T-helper 17 cell (primary cell): ENCODE data around the gene NPTN. TPM values are rescaled to one million over a fixed set of nuclear protein-coding genes. Genes with fewer than 3 reads are reported as not detected.

ENCODE experiments used
- ATAC-seq: fragments of 150-1000 bp; cut with Tn5 transposase; 2 replicates; pipeline ENCODE4 v1.10.0; 2021; ENCODE audit warnings: mild to moderate bottlenecking, moderate library complexity
- DNase-seq, 3 donors: peaks; one replicate each; pipeline versions ENCODE4 v3.0.0 to v3.0.0-alpha.2; 2020 to 2021
- H3K9me3 ChIP-seq: one replicate; pipeline ENCODE4 v1.7.0; 2013; ENCODE audit warnings: low read length, mild to moderate bottlenecking; ENCODE audit not compliant: control insufficient read depth, poor library complexity, severe bottlenecking
- H3K27ac Mint-ChIP-seq: one replicate; pipeline ENCODE4 v1.8.0; 2022; ENCODE audit warnings: mild to moderate bottlenecking, moderate library complexity, mixed read lengths
- H3K27me3 Mint-ChIP-seq: one replicate; pipeline ENCODE4 v1.8.0; 2022; ENCODE audit warnings: mixed read lengths
- H3K36me3 Mint-ChIP-seq: one replicate; pipeline ENCODE4 v1.8.0; 2022; ENCODE audit warnings: low read depth, mixed read lengths
- H3K4me1 Mint-ChIP-seq: one replicate; pipeline ENCODE4 v1.8.0; 2022; ENCODE audit warnings: mild to moderate bottlenecking, mixed read lengths
- H3K4me3 Mint-ChIP-seq: one replicate; pipeline ENCODE4 v1.8.0; 2022; ENCODE audit warnings: mild to moderate bottlenecking, moderate library complexity, mixed read lengths
- total RNA-seq, 4 donors: library from RNA in 2 of 4; stranded (reverse) in 2 of 4; gene quantifications; one replicate each; pipeline ENCODE4 v1.2.3 and lab custom pipeline; 2022 to 2026

The NPTN gene
- total RNA-seq (10 to 100 TPM; 25.0 to 48.5 TPM), total RNA-seq (lab: John Stamatoyannopoulos, UW) (30.5 to 44.6 reads per million in 2 donors)

DNA sequence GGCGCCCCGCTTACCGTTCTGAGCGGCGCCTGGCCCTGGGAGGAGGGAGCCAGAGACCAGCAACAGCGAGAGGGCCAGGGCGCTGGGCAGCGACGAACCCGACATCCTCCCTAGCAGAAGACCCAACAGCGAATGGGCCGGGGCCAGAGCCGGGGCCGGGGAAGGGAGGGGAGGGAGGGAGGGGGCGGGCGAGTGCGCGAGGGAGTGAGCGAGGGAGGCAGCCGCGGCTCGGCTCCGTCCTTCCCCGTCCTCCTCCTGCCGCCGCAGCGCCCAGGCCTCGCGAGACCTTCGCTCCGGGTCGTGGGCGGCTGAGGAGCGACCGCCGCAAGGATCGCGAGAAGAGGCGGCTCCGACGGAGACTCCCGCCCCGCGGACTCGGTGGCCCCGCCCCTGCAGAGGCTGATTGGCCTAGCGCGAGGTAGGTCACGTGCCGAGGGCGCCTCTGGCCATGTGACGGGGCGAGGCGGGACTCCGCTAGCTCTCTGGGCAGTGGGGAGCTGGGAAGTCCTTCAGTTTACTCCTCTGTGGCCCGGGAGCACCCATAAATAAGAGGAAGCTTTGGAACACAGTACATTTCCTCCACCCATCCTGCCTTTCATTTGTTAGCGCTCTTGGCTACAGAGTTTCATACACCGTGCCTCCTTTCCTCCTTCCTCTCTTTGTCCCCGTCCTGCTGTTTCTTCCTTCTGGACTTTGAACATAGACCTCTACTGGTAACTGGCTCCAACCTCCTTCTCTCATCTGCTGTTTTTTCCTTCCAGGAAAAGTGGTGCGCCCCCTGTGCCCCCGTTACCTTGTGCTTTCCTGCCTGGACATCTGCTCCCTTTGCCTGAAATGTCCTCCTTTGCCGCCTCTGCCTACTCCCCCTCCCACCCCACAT, at the start of gene NPTN:
Gene NPTN, minus strand, starts transcription at position 279 of the 880 bp plus-strand sequence. Its CDS starts 174 bp downstream, at position 105.
- DNase-seq: peak; percentile 97 to 98 (median 97)
- Mint-ChIP-seq H3K36me3 (peaks cover 3% of the 10 kb centered on the region), H3K4me3 (peak within 1 kb of the TSS; percentile 97)

DNA sequence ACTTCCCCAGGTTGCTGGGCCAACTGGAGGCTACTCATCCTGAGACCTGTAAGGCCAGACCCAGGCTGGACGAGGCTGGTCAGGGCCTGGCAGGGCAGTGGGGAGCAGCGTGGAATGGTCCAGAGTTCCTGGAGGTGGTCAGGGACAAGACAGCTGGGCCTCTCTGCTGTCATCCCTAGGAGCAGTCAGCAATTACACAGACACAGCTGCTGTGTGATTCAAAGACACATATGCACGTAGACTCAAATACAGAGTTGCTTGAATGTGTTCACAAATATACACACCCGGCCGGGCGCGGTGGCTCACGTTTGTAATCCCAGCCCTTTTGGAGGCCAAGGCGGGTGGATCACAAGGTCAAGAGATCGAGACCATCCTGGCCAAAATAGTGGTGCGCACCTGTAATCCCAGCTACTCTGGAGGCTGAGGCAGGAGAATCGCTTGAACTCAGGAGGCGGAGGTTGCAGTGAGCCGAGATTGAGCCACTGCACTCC, 49.5 kb upstream of the NPTN start:
- Mint-ChIP-seq H3K4me1 (peaks cover 15% of the 10 kb centered on the region), H3K36me3 (peaks cover 3% of the 10 kb centered on the region), H3K27ac (peak overlapping the region; percentile 60), H3K27me3 (peaks cover 66% of the 10 kb centered on the region), H3K4me3 (peak overlapping the region; percentile 82)
- ATAC-seq: no peak
- no peak for DNase-seq
- no peaks in the 10 kb centered on the region for H3K9me3 ChIP-seq

More for the DNA sequence above, at the start of gene NPTN:
- Mint-ChIP-seq H3K4me1 (peaks cover 38% of the 10 kb centered on the region), H3K27me3 (peaks cover 18% of the 10 kb centered on the region), H3K27ac (peak within 1 kb of the TSS; percentile 94)
- peak; percentile 91 for ATAC-seq
- no peaks in the 10 kb centered on the region for H3K9me3 ChIP-seq

DNA sequence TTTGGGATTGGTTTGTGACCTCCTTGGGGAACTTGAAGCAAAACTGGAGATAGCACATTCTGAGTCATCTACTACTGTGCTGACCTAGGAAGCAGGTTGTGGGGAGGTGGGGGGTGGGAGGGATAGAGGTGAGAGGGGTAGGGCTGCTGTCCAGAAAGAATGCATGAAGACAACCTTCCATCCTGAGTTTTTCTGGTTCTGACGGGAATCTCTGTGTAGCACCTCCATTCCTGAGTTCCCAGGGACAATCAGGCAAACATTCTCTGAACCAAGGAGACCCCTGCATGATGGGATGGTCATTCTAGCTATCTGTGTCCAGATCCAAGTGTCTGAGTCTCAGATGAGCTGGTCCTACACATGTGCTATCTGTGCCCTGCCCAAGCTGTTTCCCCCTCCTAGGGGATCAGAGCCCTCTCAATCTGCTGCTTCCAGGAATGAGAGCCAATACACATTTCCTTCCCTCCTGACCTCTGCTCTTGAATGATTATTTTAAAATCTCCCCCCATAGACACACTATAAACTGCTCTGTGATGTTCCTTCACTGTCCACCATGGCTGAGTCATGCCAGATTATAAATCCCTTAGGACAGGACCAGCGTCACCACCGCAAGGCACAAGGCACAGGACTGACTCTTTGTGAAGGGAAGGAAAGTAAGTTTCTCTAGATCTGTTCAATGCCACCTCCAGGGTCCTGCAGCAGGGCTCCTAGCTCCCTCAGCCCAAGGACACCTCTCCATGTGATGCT, 48.8 kb upstream of the NPTN start:
- H3K4me3 Mint-ChIP-seq: no peak overlapping the region
- H3K4me1 Mint-ChIP-seq: peaks cover 15% of the 10 kb centered on the region
- peaks cover 3% of the 10 kb centered on the region for H3K36me3 Mint-ChIP-seq
- H3K27ac Mint-ChIP-seq: no peak overlapping the region
- no peak for DNase-seq
- ATAC-seq: no peak
- no peaks in the 10 kb centered on the region for H3K9me3 ChIP-seq
- H3K27me3 Mint-ChIP-seq: peaks cover 61% of the 10 kb centered on the region

GRCh38 chr15:73681063-73681462, 47.9 kb upstream of the NPTN start:
- H3K36me3 Mint-ChIP-seq: peaks cover 3% of the 10 kb centered on the region
- H3K27ac Mint-ChIP-seq: no peak overlapping the region
- no peak for ATAC-seq
- no peak for DNase-seq
- peaks cover 52% of the 10 kb centered on the region for H3K27me3 Mint-ChIP-seq
- H3K9me3 ChIP-seq: no peaks in the 10 kb centered on the region
- peaks cover 15% of the 10 kb centered on the region for H3K4me1 Mint-ChIP-seq
- H3K4me3 Mint-ChIP-seq: no peak overlapping the region

GRCh38 chr15:73680549-73680948, 47.4 kb upstream of the NPTN start:
- Mint-ChIP-seq H3K27ac (no peak overlapping the region), H3K36me3 (peaks cover 3% of the 10 kb centered on the region), H3K4me1 (peaks cover 13% of the 10 kb centered on the region), H3K27me3 (peaks cover 47% of the 10 kb centered on the region), H3K4me3 (no peak overlapping the region)
- ATAC-seq (no peak), DNase-seq (no peak)
- no peaks in the 10 kb centered on the region for H3K9me3 ChIP-seq

DNA sequence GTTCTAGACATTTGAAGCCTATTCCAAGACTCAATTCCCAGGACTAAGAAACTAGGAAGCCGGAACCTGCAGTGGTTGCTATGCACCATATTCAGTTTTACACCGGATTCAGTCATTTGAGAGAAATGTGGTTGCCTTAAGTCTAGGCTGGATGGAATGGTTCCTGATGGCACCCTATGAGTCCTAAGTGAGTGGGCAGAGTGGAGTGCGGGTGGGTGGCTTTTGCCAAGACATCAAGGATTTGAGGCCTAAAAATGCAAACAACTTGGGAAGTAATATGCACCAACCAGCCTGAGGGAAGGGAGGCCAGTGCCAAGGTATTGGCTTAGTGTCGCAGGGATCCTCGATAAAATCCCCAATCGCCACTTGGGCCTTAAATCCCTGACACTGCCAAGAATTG, 46.8 kb upstream of the NPTN start:
- no peak overlapping the region for H3K27ac Mint-ChIP-seq
- H3K4me1 Mint-ChIP-seq: peaks cover 8% of the 10 kb centered on the region
- ATAC-seq: no peak
- no peaks in the 10 kb centered on the region for H3K9me3 ChIP-seq
- no peak for DNase-seq
- H3K36me3 Mint-ChIP-seq: peaks cover 3% of the 10 kb centered on the region
- peaks cover 41% of the 10 kb centered on the region for H3K27me3 Mint-ChIP-seq
- H3K4me3 Mint-ChIP-seq: no peak overlapping the region

- ATAC-seq (no peak), DNase-seq (no peak)
- Mint-ChIP-seq H3K36me3 (peaks cover 3% of the 10 kb centered on the region), H3K4me1 (peaks cover 8% of the 10 kb centered on the region), H3K27ac (no peak overlapping the region), H3K4me3 (no peak overlapping the region), H3K27me3 (peaks cover 39% of the 10 kb centered on the region)
- H3K9me3 ChIP-seq: no peaks in the 10 kb centered on the region
Observed at GRCh38 chr15:73679180-73679579, 46.0 kb upstream of the NPTN start.

GRCh38 chr15:73678498-73678897, 45.3 kb upstream of the NPTN start:
- H3K4me3 Mint-ChIP-seq: no peak overlapping the region

DNA sequence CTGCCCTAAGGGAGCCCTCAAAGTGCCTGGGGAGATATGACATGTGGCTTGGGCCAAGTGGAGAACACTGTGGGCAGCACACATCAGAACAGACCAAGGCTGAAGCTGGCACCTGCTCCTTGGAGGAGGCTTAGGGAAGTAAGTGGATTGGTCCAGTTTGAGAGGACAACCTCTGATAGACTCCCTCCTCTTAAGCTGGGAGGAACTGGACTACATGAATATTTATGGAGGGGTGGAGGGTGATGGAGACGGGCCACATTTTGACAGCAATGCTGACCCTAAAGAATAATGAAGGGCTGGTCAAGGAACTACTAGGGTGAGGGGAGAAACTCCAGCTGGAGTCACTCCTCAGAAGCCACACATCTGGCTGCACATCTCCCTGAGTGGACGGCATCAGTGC, 44.5 kb upstream of the NPTN start:
- no peak overlapping the region for H3K4me3 Mint-ChIP-seq
- no peak overlapping the region for H3K27ac Mint-ChIP-seq
- peaks cover 5% of the 10 kb centered on the region for H3K4me1 Mint-ChIP-seq
- DNase-seq (no peak), ATAC-seq (no peak)
- peaks cover 43% of the 10 kb centered on the region for H3K27me3 Mint-ChIP-seq
- no peaks in the 10 kb centered on the region for H3K9me3 ChIP-seq
- peaks cover 10% of the 10 kb centered on the region for H3K36me3 Mint-ChIP-seq

More at GRCh38 chr15:73678498-73678897, 45.3 kb upstream of the NPTN start:
- Mint-ChIP-seq H3K27ac (no peak overlapping the region), H3K27me3 (peaks cover 43% of the 10 kb centered on the region), H3K36me3 (peaks cover 7% of the 10 kb centered on the region), H3K4me1 (peaks cover 9% of the 10 kb centered on the region)
- no peak for DNase-seq
- H3K9me3 ChIP-seq: no peaks in the 10 kb centered on the region
- ATAC-seq: no peak

DNA sequence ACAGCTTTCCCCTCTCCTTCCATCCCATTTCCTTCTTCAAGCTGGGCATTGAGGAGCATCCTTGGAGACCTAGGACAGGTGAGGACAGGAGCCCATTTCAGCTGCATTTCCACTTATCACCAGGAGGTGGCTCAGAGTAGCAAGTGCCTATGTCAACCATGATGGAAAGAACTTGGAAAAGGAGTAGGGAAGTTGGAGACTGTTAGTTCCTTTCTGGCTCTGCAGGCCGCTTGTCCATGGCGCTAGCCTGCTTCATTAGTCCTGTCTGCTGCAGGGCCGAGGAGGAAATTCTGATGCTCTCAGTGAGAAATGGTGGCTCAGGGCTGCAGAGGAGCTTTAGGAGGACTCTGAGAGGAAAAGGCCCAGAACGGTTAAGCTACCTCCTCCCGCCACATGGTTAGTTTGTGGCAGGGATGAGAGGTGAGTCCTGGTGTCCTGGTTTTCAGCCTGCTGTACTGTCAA, 44.0 kb upstream of the NPTN start:
- peak in 2 of 3 donors; percentile 33 to 52 for DNase-seq
- H3K9me3 ChIP-seq: no peaks in the 10 kb centered on the region
- no peak overlapping the region for H3K27ac Mint-ChIP-seq
- peaks cover 10% of the 10 kb centered on the region for H3K36me3 Mint-ChIP-seq
- no peak overlapping the region for H3K4me3 Mint-ChIP-seq
- H3K4me1 Mint-ChIP-seq: peaks cover 5% of the 10 kb centered on the region
- peak; percentile 62 for ATAC-seq
- peaks cover 38% of the 10 kb centered on the region for H3K27me3 Mint-ChIP-seq

DNA sequence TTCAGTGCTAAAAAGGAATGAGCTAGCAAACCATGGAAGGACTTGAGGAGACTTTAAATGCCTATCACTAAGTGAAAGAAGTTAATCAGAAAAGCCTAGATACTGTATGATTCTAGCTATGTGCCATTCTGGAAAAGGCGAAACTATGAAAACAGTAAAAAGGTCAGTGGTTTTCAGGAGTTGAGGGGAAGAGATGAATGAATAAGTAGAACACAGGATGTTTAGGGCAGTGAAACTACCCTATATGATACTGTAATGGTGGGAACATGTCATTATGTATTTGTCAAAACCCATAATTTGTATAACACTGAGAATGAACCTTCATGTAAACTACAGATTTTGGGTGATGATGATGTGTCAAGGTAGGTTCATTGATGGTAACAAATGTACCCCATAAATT, 41.4 kb upstream of the NPTN start:
- Mint-ChIP-seq H3K27me3 (peaks cover 41% of the 10 kb centered on the region), H3K4me3 (no peak overlapping the region), H3K4me1 (peaks cover 2% of the 10 kb centered on the region), H3K36me3 (peaks cover 11% of the 10 kb centered on the region), H3K27ac (no peak overlapping the region)
- no peak for ATAC-seq
- no peaks in the 10 kb centered on the region for H3K9me3 ChIP-seq
- no peak for DNase-seq

GRCh38 chr15:73660455-73660854, 27.3 kb upstream of the NPTN start:
- no peak for DNase-seq
- H3K4me3 Mint-ChIP-seq: no peak overlapping the region
- no peak for ATAC-seq
- H3K4me1 Mint-ChIP-seq: peaks cover 5% of the 10 kb centered on the region
- H3K27ac Mint-ChIP-seq: no peak overlapping the region
- H3K36me3 Mint-ChIP-seq: peaks cover 4% of the 10 kb centered on the region
- no peaks in the 10 kb centered on the region for H3K9me3 ChIP-seq
- peaks cover 38% of the 10 kb centered on the region for H3K27me3 Mint-ChIP-seq

GRCh38 chr15:73658645-73659044, 25.5 kb upstream of the NPTN start:
- DNase-seq (no peak), ATAC-seq (no peak)
- peaks cover 5% of the 10 kb centered on the region for H3K4me1 Mint-ChIP-seq
- H3K27me3 Mint-ChIP-seq: peaks cover 49% of the 10 kb centered on the region
- no peak overlapping the region for H3K27ac Mint-ChIP-seq
- H3K36me3 Mint-ChIP-seq: peaks cover 4% of the 10 kb centered on the region
- no peak overlapping the region for H3K4me3 Mint-ChIP-seq
- no peaks in the 10 kb centered on the region for H3K9me3 ChIP-seq
